NOMO-1 treated with dmso at 0.1 percent for 144 hours (cell line): ENCODE results near the gene SOCS1.

Experiments
- DNase-seq: peaks from one replicate; lab custom pipeline; 2025; ENCODE audit not compliant: unreplicated experiment; lab: John Stamatoyannopoulos, UW

Gene SOCS1

DNA sequence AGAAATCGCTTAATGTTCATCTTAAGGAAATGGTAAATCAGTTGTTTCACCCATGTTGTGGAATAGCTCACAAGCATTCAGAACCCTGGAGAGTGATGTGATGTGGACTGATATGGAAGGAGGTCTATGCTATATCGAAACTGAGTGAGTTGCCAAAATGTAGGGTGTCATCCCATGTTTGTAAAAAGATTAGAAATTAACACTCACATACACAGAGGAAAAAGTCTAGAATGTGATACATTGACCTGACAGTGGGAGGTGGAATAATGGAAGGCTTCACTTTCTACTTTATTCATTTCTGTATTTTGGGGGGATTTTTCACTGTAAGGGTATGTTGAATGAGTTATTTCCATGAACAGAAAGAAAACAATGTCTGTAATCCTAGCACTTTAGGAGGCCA is 29.8 kb upstream of the SOCS1 start:
- DNase-seq, result no peak

- no peak for DNase-seq
These were observed 27.8 kb upstream of the SOCS1 start for GRCh38 chr16:11283820-11284248.

DNA sequence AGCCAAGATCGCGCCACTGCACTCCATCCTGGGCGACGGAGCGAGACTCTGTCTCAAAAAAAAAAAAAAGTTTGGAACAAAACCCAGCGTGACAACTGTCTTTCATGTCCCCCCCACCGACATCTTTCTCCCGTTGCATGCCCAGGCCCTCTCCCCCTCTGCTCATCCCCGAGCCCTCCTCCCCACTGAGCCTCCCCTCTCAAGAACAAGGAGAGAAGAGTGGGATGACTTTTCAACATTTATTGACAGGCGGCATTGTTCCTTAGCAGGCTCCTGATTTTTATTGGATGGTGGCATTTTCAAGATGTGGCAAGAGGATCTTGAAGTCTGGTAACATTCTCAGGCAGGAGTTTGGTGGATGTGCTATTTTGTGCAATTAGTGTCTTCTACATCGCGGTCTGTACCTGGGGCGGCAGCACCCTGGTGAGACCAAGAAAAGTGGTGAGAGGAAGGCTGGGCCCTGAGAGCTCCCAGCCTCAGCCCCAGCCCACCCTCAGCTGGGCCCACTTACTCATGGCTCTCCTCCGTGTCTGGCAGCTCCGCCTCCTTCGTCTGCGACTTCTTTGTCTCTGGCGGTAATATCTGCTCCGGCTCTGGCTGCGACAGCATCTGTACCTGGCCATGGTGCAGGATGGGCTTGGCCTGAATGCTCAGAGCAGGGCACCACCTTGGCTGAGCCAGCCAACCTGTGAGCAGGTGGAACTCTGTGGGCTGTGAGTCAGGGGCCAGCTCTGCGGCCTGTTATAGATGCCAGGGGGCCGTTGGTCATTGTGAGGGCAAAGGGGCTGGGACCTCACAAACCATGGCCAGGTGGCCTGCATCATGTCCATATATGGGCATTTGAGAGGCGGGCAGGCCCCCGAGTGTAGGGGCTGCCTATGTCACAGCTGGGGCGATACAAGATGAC is 24.9 kb upstream of the SOCS1 start, which contains the start of gene PRM1:
Gene PRM1 (minus strand): TSS at position 715 of the 907 bp plus-strand sequence. CDS start 92 bp downstream, at position 623.
- DNase-seq, result no peak

- DNase-seq, result peak; percentile 12
These were observed 23.0 kb upstream of the SOCS1 start for GRCh38 chr16:11278681-11279628.

DNA sequence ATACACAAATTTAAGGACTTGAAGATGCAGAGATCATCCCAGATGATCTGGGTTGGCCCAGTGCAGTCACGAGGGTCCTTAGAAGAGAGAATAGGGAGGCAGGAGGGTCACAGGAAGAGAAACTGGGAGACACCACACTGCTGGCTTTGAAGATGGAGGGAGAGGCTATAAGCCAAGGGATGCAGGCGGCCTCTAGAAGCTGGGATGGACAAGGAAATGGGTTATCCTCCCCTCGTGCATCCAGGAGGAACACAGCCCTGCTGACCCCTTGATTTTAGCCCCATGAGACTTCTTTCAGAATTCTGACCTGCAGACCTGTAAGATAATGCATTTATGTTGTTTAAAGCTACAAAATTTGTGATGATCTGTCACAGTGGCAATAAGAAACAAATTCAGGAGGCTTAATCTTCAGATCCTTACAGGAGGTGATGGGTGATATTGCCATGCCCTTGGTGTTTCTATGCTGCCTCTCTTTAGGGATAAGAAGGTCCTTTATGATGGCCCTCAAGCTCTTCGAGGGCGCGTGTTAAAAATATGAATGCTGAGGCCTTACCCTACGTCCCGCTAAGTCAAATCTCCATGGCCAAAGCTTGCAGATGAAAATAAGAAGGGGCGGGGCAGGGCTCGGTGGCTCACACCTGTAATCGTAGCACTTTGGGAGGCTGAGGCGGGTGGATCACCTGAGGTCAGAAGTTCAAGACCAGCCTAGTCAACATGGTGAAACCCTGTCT is 21.8 kb upstream of the SOCS1 start:
- no peak for DNase-seq

DNA sequence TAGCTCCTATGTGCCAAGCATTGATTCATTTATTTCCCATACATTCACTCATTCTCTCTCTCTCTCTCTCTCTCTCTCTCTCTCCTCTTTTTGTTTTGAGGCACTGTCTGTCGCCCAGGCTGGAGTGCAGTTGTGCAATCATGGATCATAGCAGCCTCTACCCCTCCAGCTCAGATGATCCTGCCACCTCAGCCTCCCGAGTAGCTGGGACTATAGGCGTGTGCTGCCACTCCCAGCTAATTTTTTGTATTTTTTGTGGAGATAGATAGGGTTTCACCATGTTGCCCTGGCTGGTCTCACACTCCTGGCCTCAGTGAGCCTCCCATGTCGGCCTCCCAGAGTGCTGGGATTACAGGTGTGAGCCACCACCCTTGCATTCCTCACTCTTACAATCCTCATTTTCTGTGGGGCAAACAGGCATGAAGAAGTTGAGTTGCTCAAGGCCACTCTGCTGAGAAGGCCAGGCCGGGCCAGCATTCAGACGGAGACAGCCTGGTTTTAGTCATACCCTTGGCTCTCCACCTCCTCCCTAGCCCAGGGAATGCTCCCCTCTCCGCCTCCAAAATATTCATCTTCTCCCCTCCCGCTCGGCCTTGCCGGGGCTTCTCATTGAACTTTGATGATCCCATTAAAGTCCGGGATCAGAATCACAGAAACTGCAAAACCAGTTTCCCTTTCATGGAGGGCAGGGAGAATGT is 21.0 kb upstream of the SOCS1 start:
- no peak for DNase-seq

- no peak for DNase-seq
These were observed 20.3 kb upstream of the SOCS1 start, which contains the start of gene PRM2 for GRCh38 chr16:11276143-11276895. PRM2 (minus strand) TSS chr16:11276480; CDS start chr16:11276370, 110 bp downstream.

GRCh38 chr16:11274964-11275363 is 19.0 kb upstream of the SOCS1 start:
- DNase-seq, result no peak

DNA sequence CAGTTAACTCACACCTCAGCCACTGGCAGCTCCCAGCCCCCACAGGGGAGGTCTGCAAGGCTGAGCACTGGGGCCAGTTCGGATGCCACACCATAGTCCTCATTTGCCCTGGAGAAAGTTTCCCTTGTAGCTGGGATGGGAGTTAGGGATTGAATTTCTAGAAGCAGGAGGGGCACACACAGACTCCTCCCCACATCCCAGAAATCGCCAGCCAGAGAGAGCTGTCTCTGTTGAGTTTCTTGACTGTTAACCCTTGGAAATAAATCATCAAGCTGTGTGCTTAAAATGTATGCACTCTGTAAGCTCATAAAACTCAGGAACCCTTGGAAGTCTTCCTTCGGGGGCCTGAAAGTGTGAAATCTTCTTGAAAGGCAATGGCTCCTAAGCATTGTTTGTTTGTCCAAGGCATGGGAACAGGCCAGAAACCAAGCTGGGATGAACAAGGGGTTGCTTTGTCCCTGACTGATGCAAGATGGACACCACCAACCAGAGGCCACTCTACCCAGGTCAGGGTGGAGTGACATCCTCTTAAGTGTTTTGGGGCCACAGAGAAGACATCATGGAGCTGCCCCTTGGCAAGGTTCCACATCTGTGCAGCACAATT is 17.8 kb upstream of the SOCS1 start:
- no peak for DNase-seq

- DNase-seq, result no peak
These were observed 17.1 kb upstream of the SOCS1 start, which contains the start of gene PRM3 for GRCh38 chr16:11272921-11273720. PRM3 (minus strand) TSS chr16:11273629; CDS start chr16:11273595, 34 bp downstream.

GRCh38 chr16:11272484-11272883 is 16.5 kb upstream of the SOCS1 start:
- DNase-seq, result no peak

DNA sequence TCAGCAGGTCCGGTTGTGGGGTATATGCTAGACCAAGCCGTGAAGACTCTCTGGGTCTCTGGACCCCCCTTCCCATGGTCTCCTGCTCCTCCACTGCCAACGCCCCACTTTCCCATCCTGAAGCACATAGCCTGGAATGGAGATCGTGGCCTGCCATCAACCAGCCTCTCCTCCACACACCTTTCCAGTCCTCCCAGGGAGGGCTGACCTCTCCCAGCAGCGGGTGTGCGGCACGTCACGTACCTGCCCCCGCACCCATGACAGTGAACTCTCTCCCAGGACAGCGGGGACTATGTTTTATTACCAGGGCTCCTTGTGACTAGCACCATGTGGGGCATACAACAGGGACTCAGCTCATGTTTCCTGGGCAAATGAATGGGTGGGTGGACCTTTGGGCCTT is 15.6 kb upstream of the SOCS1 start:
- DNase-seq, result no peak

GRCh38 chr16:11270602-11271162 is 14.7 kb upstream of the SOCS1 start:
- DNase-seq, result no peak

DNA sequence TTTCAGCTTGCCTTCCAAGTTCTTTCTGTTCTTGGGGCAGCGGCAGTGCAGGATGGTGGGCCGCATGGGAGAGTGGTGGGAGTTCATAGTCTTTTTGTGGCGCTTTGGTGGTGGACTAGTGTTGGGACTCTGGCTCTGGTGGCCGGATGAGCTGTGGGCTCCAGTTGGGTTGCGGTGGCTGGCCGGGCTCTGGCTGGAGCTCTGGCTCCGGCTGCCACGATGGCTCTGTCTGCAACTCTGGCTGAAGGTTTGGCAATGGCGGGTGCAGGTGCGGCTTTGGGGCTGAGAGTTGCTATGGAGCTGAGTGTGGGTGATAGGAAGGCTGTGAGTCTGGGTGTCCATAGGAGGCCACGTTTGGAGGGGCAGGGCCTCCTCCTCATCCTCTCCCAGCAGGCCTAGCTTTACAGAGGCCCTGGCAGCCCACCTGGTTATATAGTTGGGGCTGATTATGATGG is 12.9 kb upstream of the SOCS1 start, which contains the start of gene TNP2:
Gene TNP2 (minus strand): TSS at position 405 of the 455 bp plus-strand sequence. CDS start 63 bp downstream, at position 342.
- DNase-seq, result no peak

- DNase-seq, result no peak
These were observed 9.1 kb upstream of the SOCS1 start for GRCh38 chr16:11265124-11265523.

DNA sequence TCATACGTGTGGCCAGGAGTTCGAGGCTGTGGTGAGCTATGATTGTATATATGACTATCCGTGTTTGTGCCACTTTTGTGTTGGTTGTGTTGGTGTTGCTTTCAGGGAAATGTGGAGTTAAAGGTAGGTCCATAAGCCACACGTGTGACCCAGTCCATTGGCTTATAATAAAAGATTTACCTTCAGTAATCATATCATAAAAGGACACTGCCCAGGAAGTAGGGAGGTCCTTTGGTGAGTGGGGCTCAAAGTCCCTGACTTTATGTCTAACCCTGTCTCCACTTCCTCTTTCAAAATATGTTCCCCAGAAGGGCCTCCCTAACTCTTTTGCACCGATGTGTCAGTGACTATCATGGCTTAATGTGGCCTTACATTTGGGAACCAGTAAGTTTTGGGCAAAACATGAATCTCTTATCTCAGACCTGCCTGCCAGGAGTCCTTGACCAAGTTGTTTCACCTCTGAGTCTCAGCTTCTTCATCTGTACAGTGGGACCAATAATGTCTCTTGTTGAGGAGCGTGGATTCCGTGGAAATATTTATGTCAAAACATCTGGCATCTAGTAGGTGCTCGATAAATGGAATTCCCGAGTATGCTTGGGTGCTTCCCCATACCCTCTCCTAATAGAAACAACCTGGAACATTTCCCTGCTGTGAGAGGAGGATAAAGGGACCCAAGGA is 8.3 kb upstream of the SOCS1 start:
- peak; percentile 81 for DNase-seq

GRCh38 chr16:11263737-11264136 is 7.7 kb upstream of the SOCS1 start:
- DNase-seq, result no peak
